ENCODE data around the gene DNAJC10. TPM values are rescaled to one million over a fixed set of nuclear protein-coding genes. Genes with fewer than 3 reads are reported as not detected.
"Not testable (repeated sequence)": the region's sequence is repeated elsewhere in the genome, so short reads cannot be mapped to it uniquely, and the experiment has no call there.

DNAJC10 gene, protein sequence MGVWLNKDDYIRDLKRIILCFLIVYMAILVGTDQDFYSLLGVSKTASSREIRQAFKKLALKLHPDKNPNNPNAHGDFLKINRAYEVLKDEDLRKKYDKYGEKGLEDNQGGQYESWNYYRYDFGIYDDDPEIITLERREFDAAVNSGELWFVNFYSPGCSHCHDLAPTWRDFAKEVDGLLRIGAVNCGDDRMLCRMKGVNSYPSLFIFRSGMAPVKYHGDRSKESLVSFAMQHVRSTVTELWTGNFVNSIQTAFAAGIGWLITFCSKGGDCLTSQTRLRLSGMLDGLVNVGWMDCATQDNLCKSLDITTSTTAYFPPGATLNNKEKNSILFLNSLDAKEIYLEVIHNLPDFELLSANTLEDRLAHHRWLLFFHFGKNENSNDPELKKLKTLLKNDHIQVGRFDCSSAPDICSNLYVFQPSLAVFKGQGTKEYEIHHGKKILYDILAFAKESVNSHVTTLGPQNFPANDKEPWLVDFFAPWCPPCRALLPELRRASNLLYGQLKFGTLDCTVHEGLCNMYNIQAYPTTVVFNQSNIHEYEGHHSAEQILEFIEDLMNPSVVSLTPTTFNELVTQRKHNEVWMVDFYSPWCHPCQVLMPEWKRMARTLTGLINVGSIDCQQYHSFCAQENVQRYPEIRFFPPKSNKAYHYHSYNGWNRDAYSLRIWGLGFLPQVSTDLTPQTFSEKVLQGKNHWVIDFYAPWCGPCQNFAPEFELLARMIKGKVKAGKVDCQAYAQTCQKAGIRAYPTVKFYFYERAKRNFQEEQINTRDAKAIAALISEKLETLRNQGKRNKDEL
- total RNA-seq (2012; rRNA removed): 114 and 118 TPM in 2 replicates

- Histone ChIP-seq H3K4me2 (ENCODE audit: low read length) (peak within 1 kb of the TSS; percentile 89), H3K4me1 (ENCODE audit: control insufficient read depth, insufficient read depth, low read length) (peaks cover 15% of the 10 kb centered on the region), H3K9me3 (replicated peaks; ENCODE audit: low read length) (no peaks in the 10 kb centered on the region), H3K36me3 (ENCODE audit: insufficient read depth, low read length) (peaks cover 10% of the 10 kb centered on the region), H3K27me3 (ENCODE audit: control insufficient read depth, insufficient read depth, low read length) (no peaks in the 10 kb centered on the region), H3K4me3 (ENCODE audit: low read length) (peak within 1 kb of the TSS; percentile 95), H3K9ac (ENCODE audit: low read depth, low read length) (peak within 1 kb of the TSS; percentile 92)
These were observed at the start of gene DNAJC10 for GRCh38 chr2:182715892-182716649. Gene DNAJC10, plus strand, starts transcription at chr2:182716257. Its CDS starts 1,830 bp downstream, at chr2:182718087.

- Histone ChIP-seq H3K4me2 (ENCODE audit: low read length) (no peak overlapping the region), H3K4me3 (ENCODE audit: low read length) (no peak overlapping the region), H3K27me3 (ENCODE audit: control insufficient read depth, insufficient read depth, low read length) (no peaks in the 10 kb centered on the region), H3K36me3 (ENCODE audit: insufficient read depth, low read length) (no peaks in the 10 kb centered on the region), H3K9me3 (replicated peaks; ENCODE audit: low read length) (no peaks in the 10 kb centered on the region), H3K9ac (ENCODE audit: low read depth, low read length) (no peak overlapping the region), H3K4me1 (ENCODE audit: control insufficient read depth, insufficient read depth, low read length) (no peaks in the 10 kb centered on the region)
These were observed 49.3 kb upstream of the DNAJC10 start for GRCh38 chr2:182666674-182667314.

DNA sequence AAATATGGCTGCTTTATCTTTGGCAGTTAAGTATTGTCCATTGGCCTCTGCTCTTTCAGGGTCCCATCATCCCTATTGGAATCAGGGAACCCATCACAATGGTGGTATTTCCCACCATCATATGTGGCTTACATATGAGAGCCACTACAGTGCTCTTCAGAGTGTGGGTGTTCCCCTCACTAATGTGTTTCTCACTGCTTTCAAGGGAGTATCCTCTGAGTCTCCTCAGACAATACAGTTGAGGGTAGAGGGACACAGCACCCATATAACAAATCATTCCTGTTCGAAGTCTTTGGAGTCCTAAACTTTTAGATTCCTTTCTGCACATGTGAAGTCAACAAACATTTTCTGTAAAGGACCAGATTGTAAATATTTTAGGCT lies 48.8 kb upstream of the DNAJC10 start:
- H3K9ac ChIP-seq (ENCODE audit: low read depth, low read length): no peak overlapping the region
- no peaks in the 10 kb centered on the region for H3K27me3 ChIP-seq (ENCODE audit: control insufficient read depth, insufficient read depth, low read length)
- no peak overlapping the region for H3K4me3 ChIP-seq (ENCODE audit: low read length)
- no peak overlapping the region for H3K4me2 ChIP-seq (ENCODE audit: low read length)
- no peaks in the 10 kb centered on the region for H3K9me3 ChIP-seq (replicated peaks; ENCODE audit: low read length)
- H3K36me3 ChIP-seq (ENCODE audit: insufficient read depth, low read length): no peaks in the 10 kb centered on the region
- H3K4me1 ChIP-seq (ENCODE audit: control insufficient read depth, insufficient read depth, low read length): peaks cover 2% of the 10 kb centered on the region

- H3K4me3 ChIP-seq (ENCODE audit: low read length): no peak overlapping the region
- H3K4me2 ChIP-seq (ENCODE audit: low read length): no peak overlapping the region
- peaks cover 9% of the 10 kb centered on the region for H3K4me1 ChIP-seq (ENCODE audit: control insufficient read depth, insufficient read depth, low read length)
These were observed 47.4 kb upstream of the DNAJC10 start for GRCh38 chr2:182668671-182669070.

GRCh38 chr2:182672466-182673165 lies 43.4 kb upstream of the DNAJC10 start:
- H3K4me1 ChIP-seq (ENCODE audit: control insufficient read depth, insufficient read depth, low read length): peaks cover 9% of the 10 kb centered on the region
- no peaks in the 10 kb centered on the region for H3K27me3 ChIP-seq (ENCODE audit: control insufficient read depth, insufficient read depth, low read length)
- H3K9ac ChIP-seq (ENCODE audit: low read depth, low read length): no peak overlapping the region
- H3K36me3 ChIP-seq (ENCODE audit: insufficient read depth, low read length): no peaks in the 10 kb centered on the region
- no peaks in the 10 kb centered on the region for H3K9me3 ChIP-seq (replicated peaks; ENCODE audit: low read length)
- H3K4me3 ChIP-seq (ENCODE audit: low read length): no peak overlapping the region
- peak overlapping the region; percentile 40 for H3K4me2 ChIP-seq (ENCODE audit: low read length)

More at GRCh38 chr2:182668671-182669070, 47.4 kb upstream of the DNAJC10 start:
- Histone ChIP-seq H3K9ac (ENCODE audit: low read depth, low read length) (no peak overlapping the region), H3K36me3 (ENCODE audit: insufficient read depth, low read length) (no peaks in the 10 kb centered on the region), H3K9me3 (replicated peaks; ENCODE audit: low read length) (no peaks in the 10 kb centered on the region), H3K27me3 (ENCODE audit: control insufficient read depth, insufficient read depth, low read length) (no peaks in the 10 kb centered on the region)

GRCh38 chr2:182680837-182681236 lies 35.2 kb upstream of the DNAJC10 start:
- Histone ChIP-seq H3K4me3 (ENCODE audit: low read length) (no peak overlapping the region), H3K4me2 (ENCODE audit: low read length) (no peak overlapping the region), H3K9me3 (replicated peaks; ENCODE audit: low read length) (no peaks in the 10 kb centered on the region), H3K36me3 (ENCODE audit: insufficient read depth, low read length) (no peaks in the 10 kb centered on the region), H3K9ac (ENCODE audit: low read depth, low read length) (no peak overlapping the region), H3K27me3 (ENCODE audit: control insufficient read depth, insufficient read depth, low read length) (no peaks in the 10 kb centered on the region), H3K4me1 (ENCODE audit: control insufficient read depth, insufficient read depth, low read length) (no peaks in the 10 kb centered on the region)

DNA sequence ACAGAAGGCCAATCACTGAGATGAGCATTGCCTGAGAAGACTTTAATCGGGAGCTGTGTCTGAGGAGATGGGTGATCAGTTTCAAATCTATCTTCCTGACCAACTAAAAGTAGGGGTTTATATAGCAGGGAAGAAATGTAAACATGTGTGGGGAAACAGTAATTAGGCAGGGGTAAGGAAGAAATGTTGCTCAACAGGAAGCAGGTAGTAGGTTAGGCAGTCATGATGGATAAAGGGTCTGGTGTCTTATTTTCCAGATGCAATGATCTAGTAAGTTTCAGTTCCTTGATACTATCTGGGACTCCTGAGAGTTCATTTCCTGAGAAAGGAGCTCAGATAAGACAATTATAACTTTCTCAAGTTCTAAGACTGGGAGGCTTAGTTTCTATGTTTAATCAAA lies 33.8 kb upstream of the DNAJC10 start:
- H3K9me3 ChIP-seq (replicated peaks; ENCODE audit: low read length): no peaks in the 10 kb centered on the region

GRCh38 chr2:182685559-182685958 lies 30.5 kb upstream of the DNAJC10 start:
- no peaks in the 10 kb centered on the region for H3K4me1 ChIP-seq (ENCODE audit: control insufficient read depth, insufficient read depth, low read length)
- H3K4me2 ChIP-seq (ENCODE audit: low read length): no peak overlapping the region
- no peaks in the 10 kb centered on the region for H3K36me3 ChIP-seq (ENCODE audit: insufficient read depth, low read length)
- H3K9me3 ChIP-seq (replicated peaks; ENCODE audit: low read length): no peaks in the 10 kb centered on the region
- H3K9ac ChIP-seq (ENCODE audit: low read depth, low read length): no peak overlapping the region
- no peak overlapping the region for H3K4me3 ChIP-seq (ENCODE audit: low read length)
- H3K27me3 ChIP-seq (ENCODE audit: control insufficient read depth, insufficient read depth, low read length): no peaks in the 10 kb centered on the region

More for the DNA sequence above, 33.8 kb upstream of the DNAJC10 start:
- H3K36me3 ChIP-seq (ENCODE audit: insufficient read depth, low read length): no peaks in the 10 kb centered on the region
- no peak overlapping the region for H3K9ac ChIP-seq (ENCODE audit: low read depth, low read length)
- H3K4me1 ChIP-seq (ENCODE audit: control insufficient read depth, insufficient read depth, low read length): no peaks in the 10 kb centered on the region
- no peaks in the 10 kb centered on the region for H3K27me3 ChIP-seq (ENCODE audit: control insufficient read depth, insufficient read depth, low read length)
- no peak overlapping the region for H3K4me3 ChIP-seq (ENCODE audit: low read length)
- no peak overlapping the region for H3K4me2 ChIP-seq (ENCODE audit: low read length)

- not testable (repeated sequence) for H3K4me3 ChIP-seq (ENCODE audit: low read length); H3K9me3 ChIP-seq (replicated peaks; ENCODE audit: low read length); H3K36me3 ChIP-seq (ENCODE audit: insufficient read depth, low read length); H3K4me1 ChIP-seq (ENCODE audit: control insufficient read depth, insufficient read depth, low read length); H3K4me2 ChIP-seq (ENCODE audit: low read length); H3K27me3 ChIP-seq (ENCODE audit: control insufficient read depth, insufficient read depth, low read length); H3K9ac ChIP-seq (ENCODE audit: low read depth, low read length)
These were observed 29.3 kb upstream of the DNAJC10 start for GRCh38 chr2:182686763-182687162.

- Histone ChIP-seq H3K9ac (ENCODE audit: low read depth, low read length) (no peak overlapping the region), H3K4me3 (ENCODE audit: low read length) (no peak overlapping the region), H3K36me3 (ENCODE audit: insufficient read depth, low read length) (no peaks in the 10 kb centered on the region), H3K4me2 (ENCODE audit: low read length) (no peak overlapping the region), H3K4me1 (ENCODE audit: control insufficient read depth, insufficient read depth, low read length) (no peaks in the 10 kb centered on the region), H3K27me3 (ENCODE audit: control insufficient read depth, insufficient read depth, low read length) (no peaks in the 10 kb centered on the region), H3K9me3 (replicated peaks; ENCODE audit: low read length) (no peaks in the 10 kb centered on the region)
These were observed 21.9 kb upstream of the DNAJC10 start for GRCh38 chr2:182694189-182694588.

All from skeletal muscle satellite cell (primary cell).